HG03432 (cell line): ENCODE measurements around the gene FAM210A.

Experiments
- ATAC-seq: cut with Tn5 transposase; IDR thresholded peaks from one replicate; pipeline ENCODE4 v1.9.1; 2021; ENCODE audit warnings: mild to moderate bottlenecking, moderate library complexity; ENCODE audit not compliant: unreplicated experiment

The FAM210A gene

DNA sequence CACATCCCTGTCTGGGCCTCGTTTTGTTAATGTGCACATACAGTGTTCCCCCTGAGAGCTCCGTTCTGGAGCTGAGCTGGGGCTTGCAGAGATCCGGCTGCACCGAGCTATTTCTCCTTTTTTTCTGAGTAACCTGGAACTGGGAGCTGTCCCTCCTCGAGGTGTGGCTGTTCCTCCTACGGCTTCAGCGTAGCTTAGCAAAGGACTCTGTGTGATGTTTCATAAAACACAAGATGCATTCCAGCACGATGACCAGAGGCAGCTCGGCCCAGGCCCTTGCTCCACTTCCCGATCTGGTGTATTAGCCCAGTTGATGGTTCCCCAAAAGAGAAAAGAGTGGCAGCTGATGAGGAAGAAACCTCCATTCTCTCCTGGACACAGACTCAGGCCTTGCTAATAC, 103.0 kb downstream of the FAM210A start:
- no peak for ATAC-seq

GRCh38 chr18:13622751-13623150, 103.6 kb downstream of the FAM210A start:
- ATAC-seq = no peak

DNA sequence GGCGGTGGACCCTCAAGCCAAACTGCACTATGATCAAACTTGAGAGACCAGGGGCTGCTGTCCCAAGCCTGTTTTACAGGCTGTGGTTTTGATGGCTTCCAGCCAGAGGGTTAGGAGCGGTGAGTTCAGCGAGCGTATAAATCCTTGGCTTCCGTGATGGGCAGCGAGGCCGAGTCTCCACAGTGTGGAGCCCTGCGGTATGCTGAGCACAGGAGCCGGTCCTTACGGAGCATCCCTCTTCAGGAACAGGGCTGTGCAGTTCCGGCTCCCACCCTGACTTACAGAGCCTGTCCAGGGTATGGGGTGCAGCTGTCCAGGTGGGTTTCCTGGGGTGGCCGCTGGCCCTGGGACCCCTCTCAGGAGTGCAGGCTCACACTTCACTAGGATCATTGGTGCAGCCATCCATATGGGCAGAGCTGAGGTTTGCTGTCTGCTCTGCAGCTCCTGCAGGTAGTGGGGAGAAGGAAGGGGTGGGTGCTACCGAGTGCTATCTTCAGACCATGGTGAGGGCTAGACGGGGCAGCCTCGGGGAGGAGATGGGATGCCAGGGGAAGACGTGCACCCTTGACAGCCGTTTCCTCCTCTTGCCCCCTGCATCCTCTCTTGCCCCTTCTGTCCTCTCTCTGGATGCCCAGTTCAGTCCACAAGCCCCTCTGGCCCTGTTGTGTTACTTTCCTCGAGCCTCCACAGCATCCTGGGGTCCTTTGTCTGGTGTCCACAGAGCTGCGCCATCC, 104.3 kb downstream of the FAM210A start:
- no peak for ATAC-seq

DNA sequence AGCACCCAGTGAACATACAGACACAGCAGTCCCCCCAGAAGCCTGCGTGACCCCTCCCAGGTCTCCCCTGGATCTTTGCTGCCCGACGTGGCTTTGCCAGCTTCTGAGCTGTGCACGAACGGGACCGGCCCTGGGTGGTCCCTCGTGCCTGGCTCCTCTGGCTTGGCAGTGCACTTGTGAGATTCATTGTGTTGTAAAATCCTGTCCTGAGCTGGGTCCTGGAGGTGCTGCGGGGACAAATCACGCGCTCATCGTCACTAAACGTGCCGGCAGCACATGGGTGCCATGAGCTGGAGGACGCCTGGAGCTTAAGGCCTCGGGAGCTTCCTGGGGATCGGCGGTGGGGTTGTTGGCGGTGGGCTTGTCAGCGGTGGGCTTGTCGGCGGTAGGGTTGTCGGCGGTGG, 104.9 kb downstream of the FAM210A start:
- no peak for ATAC-seq

DNA sequence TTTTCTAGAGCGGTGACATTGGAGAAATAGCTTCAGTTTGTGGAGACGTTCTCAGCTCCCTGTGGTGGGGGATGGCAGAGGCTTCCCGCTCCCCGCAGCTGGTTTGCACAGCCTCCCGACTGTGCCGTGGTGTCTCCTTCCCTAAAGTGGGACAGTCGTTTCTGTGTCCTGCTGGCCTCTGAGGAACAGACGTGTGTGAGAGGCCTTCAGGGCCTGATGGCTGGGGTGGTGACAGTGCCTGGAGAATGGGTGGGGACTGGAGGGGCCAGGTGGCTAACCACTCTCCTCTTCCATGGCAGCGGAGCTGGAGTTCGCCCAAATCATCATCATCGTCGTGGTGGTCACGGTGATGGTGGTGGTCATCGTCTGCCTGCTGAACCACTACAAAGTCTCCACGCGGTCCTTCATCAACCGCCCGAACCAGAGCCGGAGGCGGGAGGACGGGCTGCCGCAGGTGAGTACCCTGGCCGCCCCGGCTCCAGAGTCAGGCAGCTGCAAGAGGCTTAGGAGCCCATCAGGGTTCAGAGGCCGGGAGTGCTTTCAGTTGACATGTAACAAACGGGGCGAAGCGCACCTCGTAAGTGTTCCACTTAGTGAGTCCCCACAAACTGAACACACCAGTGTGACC, 105.4 kb downstream of the FAM210A start:
- ATAC-seq = no peak

DNA sequence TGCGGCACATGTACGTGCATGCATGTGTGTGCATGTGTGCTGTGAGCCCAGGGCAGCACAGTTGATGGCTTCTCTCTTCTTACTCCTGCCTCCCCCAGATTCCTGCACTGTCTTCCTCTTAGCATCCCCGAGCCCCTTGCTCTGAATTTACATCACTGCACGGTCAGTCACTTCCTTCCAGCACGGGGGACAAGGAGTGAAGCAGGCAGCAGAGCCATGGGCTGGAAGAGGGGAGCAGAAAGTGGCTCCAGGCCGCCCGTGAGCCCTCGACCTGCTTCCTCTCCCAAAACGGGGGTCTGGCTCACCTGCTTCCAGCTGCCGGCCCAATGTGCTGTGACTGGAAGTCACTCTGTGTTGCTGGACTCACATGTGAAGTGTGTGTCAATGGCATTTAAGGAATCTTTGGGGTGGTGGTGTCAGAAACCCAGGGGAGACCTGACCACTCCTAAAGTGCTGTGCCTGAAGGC, 106.1 kb downstream of the FAM210A start:
- no peak for ATAC-seq

- ATAC-seq = no peak
Observed at GRCh38 chr18:13619505-13620205, 106.7 kb downstream of the FAM210A start.

GRCh38 chr18:13618760-13619438, 107.5 kb downstream of the FAM210A start:
- ATAC-seq = no peak

- ATAC-seq = no peak
Observed at GRCh38 chr18:13617826-13618515, 108.4 kb downstream of the FAM210A start.

DNA sequence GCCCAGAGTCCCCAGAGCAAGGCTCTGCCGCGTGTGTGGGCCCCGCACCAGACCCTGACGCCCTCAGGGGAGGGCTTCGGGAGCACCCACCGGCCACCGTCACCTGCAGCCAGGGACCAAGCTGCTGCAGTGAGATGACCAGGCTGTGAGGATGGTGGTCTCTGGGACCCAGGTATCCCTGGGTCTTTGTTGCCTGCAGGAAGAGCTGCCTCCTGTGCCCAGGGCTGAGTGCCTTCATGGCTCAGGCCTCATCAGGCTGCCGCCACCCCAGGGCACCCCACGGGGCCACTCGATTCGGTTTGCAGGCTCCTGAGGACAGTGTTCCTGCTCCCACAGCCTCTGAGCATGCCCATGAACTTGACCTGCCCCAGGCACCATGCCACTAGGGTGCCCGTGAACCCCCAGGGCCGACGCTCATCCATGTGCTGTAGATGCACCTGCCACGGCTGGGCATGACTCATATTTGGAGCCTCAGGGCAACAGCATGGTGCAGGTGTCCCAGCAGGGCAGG, 109.8 kb downstream of the FAM210A start:
- no peak for ATAC-seq

- no peak for ATAC-seq
Observed at GRCh38 chr18:13616041-13616440, 110.3 kb downstream of the FAM210A start.

- no peak for ATAC-seq
Observed at GRCh38 chr18:13615432-13615861, 110.9 kb downstream of the FAM210A start.

DNA sequence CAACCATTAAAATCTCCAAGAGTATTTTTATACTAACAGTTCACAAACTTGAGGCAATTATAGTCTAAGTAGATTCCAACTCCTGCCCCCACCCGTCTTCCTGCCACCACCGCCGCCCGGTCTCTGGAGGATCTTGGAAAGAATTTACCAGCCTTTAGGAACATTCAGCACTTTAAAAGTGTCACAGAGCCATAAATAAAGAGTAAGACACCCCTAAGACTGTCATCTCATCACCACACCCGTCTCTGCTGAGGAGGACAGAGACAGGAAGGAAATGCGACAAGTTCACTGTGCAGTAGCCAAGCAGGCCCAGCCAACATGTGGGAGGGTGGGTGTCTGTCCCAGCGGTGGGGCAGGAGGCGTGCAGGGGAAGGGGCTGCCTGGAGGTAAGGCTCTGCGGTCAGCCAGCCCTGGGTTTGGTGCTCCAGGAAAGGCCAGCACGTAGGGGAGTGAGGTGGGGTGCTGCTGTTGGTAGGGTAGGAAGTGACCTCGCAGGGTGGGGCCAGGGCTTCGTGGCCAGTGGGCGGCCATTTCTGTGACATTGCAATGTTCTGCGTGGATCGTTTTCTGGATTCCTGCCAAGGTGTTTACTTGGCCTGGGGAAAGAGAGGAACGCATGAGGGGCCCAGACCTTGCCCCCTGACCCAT, 111.6 kb downstream of the FAM210A start:
- no peak for ATAC-seq

DNA sequence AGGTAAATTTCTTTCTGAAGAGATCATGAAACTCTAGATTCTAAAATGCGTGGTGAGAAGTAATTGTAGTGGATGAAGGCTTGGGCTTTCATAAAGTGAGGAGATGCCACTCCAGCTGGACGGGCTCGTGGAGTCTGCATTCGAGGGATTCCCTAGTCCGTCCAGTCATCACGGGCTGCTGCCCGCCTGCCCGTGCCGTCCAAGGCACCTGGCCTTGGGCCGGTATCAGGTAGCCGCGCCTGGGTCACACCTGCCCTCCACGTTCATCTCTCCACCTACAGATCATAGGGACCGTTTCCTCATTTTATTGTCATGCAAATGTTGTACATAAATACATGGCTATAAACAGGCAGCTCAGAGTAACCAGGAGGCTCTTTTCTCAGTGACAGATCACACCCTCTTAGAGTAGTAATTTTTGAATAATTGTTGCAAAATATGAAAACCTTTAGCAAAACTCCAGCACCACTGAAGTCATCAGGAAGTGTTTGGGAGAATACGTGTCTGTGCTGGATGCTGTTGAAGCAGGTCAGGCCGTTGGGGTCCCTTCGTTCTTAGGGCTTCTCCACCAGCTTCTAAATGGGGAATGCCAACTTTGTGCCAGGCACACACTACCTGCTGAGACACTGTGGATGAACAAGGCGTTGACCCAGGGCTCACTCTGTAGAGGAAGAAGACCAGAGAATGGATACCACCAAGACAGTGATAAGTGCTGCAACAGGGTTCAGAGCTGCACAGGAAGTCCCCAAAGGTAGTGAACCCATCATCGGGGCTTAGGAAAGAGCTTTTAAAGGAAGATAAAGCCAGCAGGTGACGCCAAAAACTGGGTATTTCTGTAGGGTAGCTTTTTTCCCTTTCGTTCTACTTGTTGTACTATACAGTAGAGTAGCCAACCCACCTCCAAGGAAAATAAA, 112.5 kb downstream of the FAM210A start:
- ATAC-seq = no peak
